HEK293T (cell line): ENCODE data around the gene LRRC8B.

ENCODE experiments used
- ARNT ChIP-seq: fragments of 450-650 bp; IDR thresholded peaks from 2 replicates; pipeline ENCODE4 v1.6.1; 2017; ENCODE audit warnings: mild to moderate bottlenecking
- BHLHE40 ChIP-seq: fragments of 450-650 bp; IDR thresholded peaks from 2 replicates; pipeline ENCODE4 v1.6.1; 2016; ENCODE audit warnings: mild to moderate bottlenecking, moderate library complexity, borderline replicate concordance
- CTBP1 ChIP-seq: fragments of 450-650 bp; IDR thresholded peaks from 2 replicates; pipeline ENCODE4 v1.6.1; 2016; ENCODE audit warnings: borderline replicate concordance
- FOXA1 ChIP-seq: fragments of 450-650 bp; IDR thresholded peaks from 2 replicates; pipeline ENCODE4 v1.6.1; 2016; ENCODE audit warnings: mild to moderate bottlenecking
- FOXK2 ChIP-seq: fragments of 450-650 bp; IDR thresholded peaks from 2 replicates; pipeline ENCODE4 v1.6.1; 2016; ENCODE audit warnings: mild to moderate bottlenecking
- FOXM1 ChIP-seq: fragments of 450-650 bp; IDR thresholded peaks from 2 replicates; pipeline ENCODE4 v1.6.1; 2017; ENCODE audit warnings: mild to moderate bottlenecking, borderline replicate concordance
- L3MBTL2 ChIP-seq: fragments of 450-650 bp; conservative IDR thresholded peaks from 2 replicates; pipeline ENCODE4 v1.6.1; 2016; ENCODE audit warnings: mild to moderate bottlenecking
- LEF1 ChIP-seq: fragments of 450-650 bp; IDR thresholded peaks from 2 replicates; pipeline ENCODE4 v1.6.1; 2017; ENCODE audit warnings: mild to moderate bottlenecking, borderline replicate concordance
- NFRKB ChIP-seq: fragments of 450-650 bp; IDR thresholded peaks from 2 replicates; pipeline ENCODE4 v1.6.1; 2016; ENCODE audit warnings: mild to moderate bottlenecking, moderate library complexity
- SP1 ChIP-seq: fragments of 450-650 bp; IDR thresholded peaks from 2 replicates; pipeline ENCODE4 v1.6.1; 2017
- SUZ12 ChIP-seq: fragments of 450-650 bp; IDR thresholded peaks from 2 replicates; pipeline ENCODE4 v1.6.1; 2016; ENCODE audit warnings: mild to moderate bottlenecking
- TARDBP ChIP-seq: fragments of 450-650 bp; IDR thresholded peaks from 2 replicates; pipeline ENCODE4 v1.6.1; 2016
- ZNF384 ChIP-seq: fragments of 450-650 bp; IDR thresholded peaks from 2 replicates; pipeline ENCODE4 v1.6.1; 2016

DNA sequence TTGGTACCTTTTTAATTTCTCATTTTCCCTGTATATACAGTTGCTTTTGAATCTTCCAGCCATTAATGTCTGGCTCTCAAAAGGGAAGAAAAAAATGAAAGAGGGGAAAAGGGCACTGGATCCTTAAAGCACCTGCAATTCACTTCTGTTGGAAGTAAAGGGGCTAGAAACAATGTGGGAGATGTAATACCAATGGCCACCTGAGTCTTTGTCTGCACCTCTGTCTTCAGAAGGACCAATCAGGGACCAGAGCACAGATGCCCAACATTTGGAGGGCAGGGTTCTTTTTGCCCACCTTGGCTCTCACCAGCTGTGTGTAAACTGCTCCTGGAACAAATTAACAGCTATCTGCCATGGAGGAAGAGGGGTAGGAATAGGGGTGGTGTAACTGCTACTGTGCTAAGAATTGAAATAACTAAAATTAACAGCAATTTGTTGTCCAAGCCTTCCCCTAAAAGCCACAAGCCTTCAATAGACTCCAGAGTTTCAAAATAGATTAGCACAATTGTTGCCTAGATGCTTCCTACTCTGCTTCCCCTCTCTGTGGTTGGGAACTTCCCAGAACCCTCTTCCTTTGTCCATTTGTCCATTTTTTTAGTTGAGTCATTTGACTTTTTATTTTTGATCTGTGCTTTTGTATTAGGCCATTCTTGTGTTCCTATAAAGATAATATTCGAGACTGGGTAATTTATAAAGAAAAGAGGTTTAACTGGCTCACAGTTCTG lies 11.5 kb upstream of the LRRC8B start:
- TF ChIP-seq FOXA1 (no peak), FOXK2 (no peak), BHLHE40 (no peak), FOXM1 (no peak), CTBP1 (no peak), TARDBP (no peak), L3MBTL2 (no peak), SP1 (no peak), LEF1 (no peak), ARNT (no peak), ZNF384 (no peak), SUZ12 (no peak), NFRKB (no peak)
